HFF-Myc (cell line): ENCODE measurements around the gene GATA6.

Experiments
- DNase-seq: peaks from one replicate; pipeline ENCODE4 v3.0.0-alpha.2; 2011; ENCODE audit warnings: low read depth; ENCODE audit errors: extremely low read depth
- H3K4me3 ChIP-seq: replicated peaks from 2 replicates; pipeline ENCODE4 v1.5.1; 2011; ENCODE audit warnings: low read depth, mild to moderate bottlenecking, control low read depth, low read length
- CTCF ChIP-seq: IDR thresholded peaks from 2 replicates; pipeline ENCODE4 v1.5.1; 2012; ENCODE audit warnings: mild to moderate bottlenecking, low read depth, low read length, control low read depth; ENCODE audit errors: missing control alignments

GATA6 gene

DNA sequence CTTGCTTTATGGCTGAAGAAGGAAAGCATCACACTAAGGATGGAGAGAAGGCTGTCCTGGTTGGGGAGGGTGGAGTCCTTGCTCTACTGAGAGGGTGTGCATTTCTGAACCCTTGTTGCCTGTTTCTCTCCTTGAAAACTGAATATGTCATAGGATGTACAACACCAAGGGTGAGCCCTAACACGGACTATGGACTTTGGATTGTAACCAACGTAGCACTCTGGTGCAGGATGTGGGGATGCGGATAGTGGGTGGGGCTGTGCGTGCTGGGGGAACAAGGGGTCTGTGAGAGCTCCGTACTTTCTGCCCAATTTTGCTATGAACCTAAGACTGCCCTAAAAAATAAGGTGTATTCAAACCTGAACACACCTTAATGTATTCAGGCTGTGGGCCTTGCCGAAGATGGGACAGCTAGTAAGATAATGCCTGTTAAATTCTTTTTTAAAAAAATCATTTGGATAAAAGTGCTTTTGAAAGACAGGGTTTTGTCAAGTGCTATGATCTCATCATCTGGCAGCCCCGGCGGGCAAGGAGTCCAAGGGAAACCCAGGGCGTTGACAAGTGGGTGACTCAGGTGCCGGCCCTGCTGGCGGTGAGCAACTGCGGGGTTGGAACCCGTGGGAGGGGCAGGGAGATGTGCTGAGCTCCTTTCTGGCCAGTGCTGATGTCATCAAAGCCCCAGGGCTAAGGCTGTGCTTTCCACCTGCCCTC lies 54.0 kb downstream of the GATA6 start:
- TF ChIP-seq CTCF: no peak
- peak; percentile 24 for DNase-seq
- no peak overlapping the region for H3K4me3 ChIP-seq

GRCh38 chr18:22223965-22224322 lies 54.6 kb downstream of the GATA6 start:
- no peak for DNase-seq
- H3K4me3 ChIP-seq: no peak overlapping the region
- TF ChIP-seq CTCF: no peak

- no peak for DNase-seq
- no peak for TF ChIP-seq CTCF
- no peak overlapping the region for H3K4me3 ChIP-seq
These were observed 55.0 kb downstream of the GATA6 start for GRCh38 chr18:22224339-22224738.

GRCh38 chr18:22226801-22227200 lies 57.4 kb downstream of the GATA6 start:
- no peak for DNase-seq
- no peak for TF ChIP-seq CTCF
- H3K4me3 ChIP-seq: no peak overlapping the region

GRCh38 chr18:22228976-22229375 lies 59.6 kb downstream of the GATA6 start:
- no peak for DNase-seq
- TF ChIP-seq CTCF: no peak

GRCh38 chr18:22229456-22230124 lies 60.2 kb downstream of the GATA6 start:
- no peak for TF ChIP-seq CTCF
- no peak overlapping the region for H3K4me3 ChIP-seq
- DNase-seq: no peak

More at GRCh38 chr18:22228976-22229375, 59.6 kb downstream of the GATA6 start:
- no peak overlapping the region for H3K4me3 ChIP-seq
